Natural killer cell treated with Interleukin-12 subunit alpha and Interleukin-12 subunit beta and Interleukin-15 and Interleukin-18, amount 100 ng/mL, for 72 hours (primary cell): Measurements from ENCODE around the gene DNAJA3. TPM values are rescaled to one million over a fixed set of nuclear protein-coding genes. Genes with fewer than 3 reads are reported as not detected.

Experiments
- ATAC-seq, 2 donors: fragments of 150-1000 bp; cut with Tn5 transposase in 1 of 2; sonication (Bioruptor Pico), chemical (Tn5 transposase) in 1 of 2; 2 replicates each; pipeline ENCODE4 v1.10.0; 2021
- DNase-seq: peaks from one replicate; pipeline ENCODE4 v3.0.0; 2022; ENCODE audit warnings: low spot score
- H3K27ac Mint-ChIP-seq, 2 donors: 1 replicate in 1 of 2; 2 replicates in 1 of 2; pipeline ENCODE4 v1.8.0; 2022; ENCODE audit warnings: mixed read lengths in 2 of 2, mild to moderate bottlenecking in 1 of 2, moderate library complexity in 1 of 2
- H3K27me3 Mint-ChIP-seq, 2 donors: 1 replicate in 1 of 2; 2 replicates in 1 of 2; pipeline ENCODE4 v1.8.0; 2022; ENCODE audit warnings: mixed read lengths in 2 of 2
- H3K36me3 Mint-ChIP-seq: one replicate; pipeline ENCODE4 v1.8.0; 2022; ENCODE audit warnings: mixed read lengths
- H3K4me1 Mint-ChIP-seq, 2 donors: 1 replicate in 1 of 2; 2 replicates in 1 of 2; pipeline ENCODE4 v1.8.0; 2022; ENCODE audit warnings: low read depth in 2 of 2, mixed read lengths in 2 of 2, mild to moderate bottlenecking in 1 of 2
- H3K4me3 Mint-ChIP-seq: one replicate; pipeline ENCODE4 v1.8.0; 2022; ENCODE audit warnings: mixed read lengths
- H3K9me3 Mint-ChIP-seq: 2 replicates; pipeline ENCODE4 v1.8.0; 2022; ENCODE audit warnings: mixed read lengths
- total RNA-seq, 2 donors: library from RNA; stranded (reverse); gene quantifications; one replicate each; pipeline ENCODE4 v1.2.3, GENCODE V29; 2022

DNAJA3 gene
- total RNA-seq, result 10 to 100 TPM; 55.0 to 99.8 TPM

GRCh38 chr16:4425378-4426020 lies at the start of gene DNAJA3:
Gene DNAJA3 (plus strand): TSS chr16:4425868. CDS start chr16:4425882, 14 bp downstream.
- peak within 1 kb of the TSS; percentile 98 to 99 for H3K27ac Mint-ChIP-seq
- DNase-seq (peak; percentile 95), ATAC-seq (peak; percentile 97 to 98)
- no peaks in the 10 kb centered on the region for H3K27me3 Mint-ChIP-seq
- H3K4me3 Mint-ChIP-seq, result peak within 1 kb of the TSS; percentile 93
- no peaks in the 10 kb centered on the region for H3K9me3 Mint-ChIP-seq
- H3K4me1 Mint-ChIP-seq, result peaks cover 25 to 26% of the 10 kb centered on the region in 2 donors
- H3K36me3 Mint-ChIP-seq, result peaks cover 10% of the 10 kb centered on the region

- Mint-ChIP-seq H3K27me3 (no peaks in the 10 kb centered on the region), H3K4me1 (peaks cover 0 to 3% of the 10 kb centered on the region in 2 donors)
These were observed 49.4 kb upstream of the DNAJA3 start for GRCh38 chr16:4376126-4376892.

GRCh38 chr16:4376893-4377572 lies 48.6 kb upstream of the DNAJA3 start:
- Mint-ChIP-seq H3K27ac (no peak overlapping the region), H3K4me3 (no peak overlapping the region), H3K4me1 (peaks cover 0 to 3% of the 10 kb centered on the region in 2 donors)

More at GRCh38 chr16:4376126-4376892, 49.4 kb upstream of the DNAJA3 start:
- no peak for ATAC-seq
- DNase-seq, result no peak
- Mint-ChIP-seq H3K27ac (no peak overlapping the region), H3K4me3 (no peak overlapping the region), H3K9me3 (no peaks in the 10 kb centered on the region), H3K36me3 (no peaks in the 10 kb centered on the region)

GRCh38 chr16:4377573-4378154 lies 48.0 kb upstream of the DNAJA3 start:
- H3K27me3 Mint-ChIP-seq, result no peaks in the 10 kb centered on the region
- no peak overlapping the region for H3K4me3 Mint-ChIP-seq
- no peak for DNase-seq
- no peaks in the 10 kb centered on the region for H3K9me3 Mint-ChIP-seq
- H3K27ac Mint-ChIP-seq, result no peak overlapping the region
- no peaks in the 10 kb centered on the region for H3K36me3 Mint-ChIP-seq
- H3K4me1 Mint-ChIP-seq, result peaks cover 0 to 3% of the 10 kb centered on the region in 2 donors
- ATAC-seq, result no peak

More at GRCh38 chr16:4376893-4377572, 48.6 kb upstream of the DNAJA3 start:
- ATAC-seq (no peak), DNase-seq (no peak)
- no peaks in the 10 kb centered on the region for H3K27me3 Mint-ChIP-seq
- H3K36me3 Mint-ChIP-seq, result no peaks in the 10 kb centered on the region
- no peaks in the 10 kb centered on the region for H3K9me3 Mint-ChIP-seq

- Mint-ChIP-seq H3K27ac (no peak overlapping the region), H3K4me1 (peaks cover 0 to 4% of the 10 kb centered on the region in 2 donors), H3K4me3 (no peak overlapping the region), H3K27me3 (no peaks in the 10 kb centered on the region), H3K9me3 (no peaks in the 10 kb centered on the region), H3K36me3 (no peaks in the 10 kb centered on the region)
- no peak for DNase-seq
- ATAC-seq, result no peak
These were observed 47.5 kb upstream of the DNAJA3 start for GRCh38 chr16:4378161-4378666.

- no peak for ATAC-seq
- Mint-ChIP-seq H3K4me3 (no peak overlapping the region), H3K4me1 (peaks cover 0 to 6% of the 10 kb centered on the region in 2 donors), H3K36me3 (no peaks in the 10 kb centered on the region), H3K27me3 (no peaks in the 10 kb centered on the region), H3K9me3 (no peaks in the 10 kb centered on the region), H3K27ac (no peak overlapping the region)
- no peak for DNase-seq
These were observed 46.5 kb upstream of the DNAJA3 start for GRCh38 chr16:4378999-4379690.

- Mint-ChIP-seq H3K4me1 (peaks cover 0 to 7% of the 10 kb centered on the region in 2 donors), H3K27ac (no peak overlapping the region), H3K27me3 (no peaks in the 10 kb centered on the region), H3K9me3 (no peaks in the 10 kb centered on the region), H3K4me3 (no peak overlapping the region), H3K36me3 (no peaks in the 10 kb centered on the region)
- DNase-seq (no peak), ATAC-seq (no peak)
These were observed 45.3 kb upstream of the DNAJA3 start for GRCh38 chr16:4380119-4381063.

GRCh38 chr16:4381072-4381934 lies 44.4 kb upstream of the DNAJA3 start:
- H3K36me3 Mint-ChIP-seq, result no peaks in the 10 kb centered on the region
- no peaks in the 10 kb centered on the region for H3K9me3 Mint-ChIP-seq
- no peak overlapping the region for H3K27ac Mint-ChIP-seq
- peak in 1 of 2 donors; percentile 4 for ATAC-seq
- no peak for DNase-seq
- H3K4me3 Mint-ChIP-seq, result no peak overlapping the region
- H3K4me1 Mint-ChIP-seq, result peaks cover 0 to 10% of the 10 kb centered on the region in 2 donors
- H3K27me3 Mint-ChIP-seq, result no peaks in the 10 kb centered on the region

GRCh38 chr16:4381935-4382794 lies 43.5 kb upstream of the DNAJA3 start:
- no peaks in the 10 kb centered on the region for H3K36me3 Mint-ChIP-seq
- H3K27ac Mint-ChIP-seq, result no peak overlapping the region
- no peak overlapping the region for H3K4me3 Mint-ChIP-seq
- DNase-seq (no peak), ATAC-seq (no peak)
- H3K27me3 Mint-ChIP-seq, result no peaks in the 10 kb centered on the region
- peaks cover 0 to 10% of the 10 kb centered on the region in 2 donors for H3K4me1 Mint-ChIP-seq
- H3K9me3 Mint-ChIP-seq, result no peaks in the 10 kb centered on the region

- Mint-ChIP-seq H3K27me3 (no peaks in the 10 kb centered on the region), H3K4me3 (no peak overlapping the region), H3K4me1 (peaks cover 0 to 8% of the 10 kb centered on the region in 2 donors), H3K27ac (peak overlapping the region in 1 of 2 donors; percentile 51), H3K36me3 (no peaks in the 10 kb centered on the region), H3K9me3 (no peaks in the 10 kb centered on the region)
- DNase-seq (no peak), ATAC-seq (no peak)
These were observed 42.8 kb upstream of the DNAJA3 start for GRCh38 chr16:4382795-4383357.
